LoVo (cell line): ENCODE results near the gene CSTF1.
A peak's percentile ranks its signal among the peaks of the same experiment; 100 is the strongest.
"Not testable (repeated sequence)": the region's sequence is repeated elsewhere in the genome, so short reads cannot be mapped to it uniquely, and the experiment has no call there.

Experiments
- DNase-seq: peaks from one replicate; pipeline ENCODE4 v3.0.0-alpha.2; 2016; ENCODE audit warnings: low spot score

CSTF1 gene

GRCh38 chr20:56369179-56369578 lies 23.3 kb upstream of the CSTF1 start:
- no peak for DNase-seq

- DNase-seq, result no peak
Observed at GRCh38 chr20:56371977-56372376, 20.5 kb upstream of the CSTF1 start.

GRCh38 chr20:56372850-56373249 lies 19.6 kb upstream of the CSTF1 start:
- no peak for DNase-seq

- no peak for DNase-seq
Observed at GRCh38 chr20:56373942-56374341, 18.5 kb upstream of the CSTF1 start.

GRCh38 chr20:56376331-56376730 lies 16.1 kb upstream of the CSTF1 start:
- DNase-seq, result no peak

- no peak for DNase-seq
Observed at GRCh38 chr20:56378386-56378785, 14.1 kb upstream of the CSTF1 start.

- DNase-seq, result no peak
Observed at GRCh38 chr20:56380375-56380774, 12.1 kb upstream of the CSTF1 start.

- no peak for DNase-seq
Observed at GRCh38 chr20:56381501-56381900, 10.9 kb upstream of the CSTF1 start.

GRCh38 chr20:56382696-56383095 lies 9.7 kb upstream of the CSTF1 start:
- DNase-seq, result no peak

GRCh38 chr20:56383334-56383733 lies 9.1 kb upstream of the CSTF1 start:
- no peak for DNase-seq

- no peak for DNase-seq
Observed at GRCh38 chr20:56385130-56385529, 7.3 kb upstream of the CSTF1 start.

- no peak for DNase-seq
Observed at GRCh38 chr20:56386219-56386618, 6.2 kb upstream of the CSTF1 start.

- no peak for DNase-seq
Observed at GRCh38 chr20:56388882-56389281, 3.6 kb upstream of the CSTF1 start.

- no peak for DNase-seq
Observed at GRCh38 chr20:56389807-56390206, 2.6 kb upstream of the CSTF1 start.

GRCh38 chr20:56390396-56390795 lies 2.0 kb upstream of the CSTF1 start:
- not testable (repeated sequence) for DNase-seq

GRCh38 chr20:56391037-56391436 lies 1.4 kb upstream of the CSTF1 start:
- DNase-seq, result no peak

GRCh38 chr20:56391596-56392131 lies 781 bp upstream of the CSTF1 start:
- DNase-seq, result no peak

GRCh38 chr20:56392881-56393482 lies 537 bp downstream of the CSTF1 start:
- peak; percentile 11 for DNase-seq

GRCh38 chr20:56393653-56394052 lies 1.2 kb downstream of the CSTF1 start:
- no peak for DNase-seq

GRCh38 chr20:56395166-56395565 lies 2.7 kb downstream of the CSTF1 start:
- no peak for DNase-seq

GRCh38 chr20:56400001-56400640 lies 7.7 kb downstream of the CSTF1 start:
- DNase-seq, result peak; percentile 43

GRCh38 chr20:56403465-56403864 lies 11.0 kb downstream of the CSTF1 start:
- DNase-seq, result no peak

- DNase-seq, result not testable (repeated sequence)
Observed at GRCh38 chr20:56405356-56405755, 12.9 kb downstream of the CSTF1 start.

- DNase-seq, result no peak
Observed at GRCh38 chr20:56406910-56407309, 14.5 kb downstream of the CSTF1 start.
